GM23338 (cell line): Measurements from ENCODE around the gene LRRC17. TPM values are rescaled to one million over a fixed set of nuclear protein-coding genes. Genes with fewer than 3 reads are reported as not detected.

ENCODE experiments used
- ATAC-seq: fragments of 200-7000 bp; cut with Tn5 transposase; 3 replicates; pipeline ENCODE4 v1.9.1; 2020
- DNase-seq: peaks from one replicate; pipeline ENCODE4 v3.0.0-alpha.2; 2015; ENCODE audit warnings: low spot score
- H2AFZ ChIP-seq: fragments of 200-600 bp; sonication (generic); 2 replicates; pipeline ENCODE4 v1.8.0; 2016; ENCODE audit warnings: antibody characterized with exemption, mild to moderate bottlenecking, moderate library complexity
- H3F3A ChIP-seq: fragments of 200-600 bp; sonication (generic); replicated peaks from 2 replicates; pipeline ENCODE4 v1.8.0; 2017; ENCODE audit warnings: antibody characterized with exemption, mixed run types, low read depth
- H3K27ac ChIP-seq: fragments of 200-600 bp; sonication (generic); 2 replicates; pipeline ENCODE4 v1.6.1; 2016; ENCODE audit warnings: low read depth
- H3K27me3 ChIP-seq: fragments of 200-600 bp; sonication (generic); 2 replicates; pipeline ENCODE4 v1.8.0; 2016; ENCODE audit warnings: mild to moderate bottlenecking, mixed run types, moderate library complexity; ENCODE audit not compliant: insufficient read depth
- H3K36me3 ChIP-seq: fragments of 200-600 bp; sonication (generic); 2 replicates; pipeline ENCODE4 v1.8.0; 2016; ENCODE audit warnings: mild to moderate bottlenecking; ENCODE audit not compliant: insufficient read depth
- H3K4me1 ChIP-seq: fragments of 200-600 bp; sonication (generic); 2 replicates; pipeline ENCODE4 v1.8.0; 2016; ENCODE audit warnings: mild to moderate bottlenecking, moderate library complexity; ENCODE audit not compliant: insufficient read depth
- H3K4me2 ChIP-seq: fragments of 200-600 bp; sonication (generic); 2 replicates; pipeline ENCODE4 v1.7.1; 2017; ENCODE audit warnings: mixed run types
- H3K4me3 ChIP-seq: fragments of 200-600 bp; sonication (generic); 2 replicates; pipeline ENCODE4 v1.6.1; 2016; ENCODE audit warnings: mixed run types
- H3K79me2 ChIP-seq: fragments of 200-600 bp; sonication (generic); replicated peaks from 2 replicates; pipeline ENCODE4 v1.8.0; 2017; ENCODE audit warnings: mild to moderate bottlenecking; ENCODE audit not compliant: insufficient read depth
- H3K9me2 ChIP-seq: fragments of 200-600 bp; sonication (generic); 2 replicates; pipeline ENCODE4 v1.8.0; 2017; ENCODE audit not compliant: insufficient read depth
- H4K20me1 ChIP-seq: fragments of 200-600 bp; sonication (generic); replicated peaks from 2 replicates; pipeline ENCODE4 v1.8.0; 2017; ENCODE audit warnings: mild to moderate bottlenecking; ENCODE audit not compliant: insufficient read depth
- H3K27ac Mint-ChIP-seq: 2 replicates; pipeline ENCODE4 v1.8.0; 2020; ENCODE audit warnings: inconsistent platforms, mild to moderate bottlenecking, moderate library complexity, mixed read lengths
- H3K27me3 Mint-ChIP-seq: 3 replicates; pipeline ENCODE4 v1.8.0; 2022; ENCODE audit warnings: low read depth, mild to moderate bottlenecking, moderate library complexity, mixed read lengths, inconsistent platforms; ENCODE audit not compliant: insufficient read depth, poor library complexity
- H3K36me3 Mint-ChIP-seq: 3 replicates; pipeline ENCODE4 v1.8.0; 2021; ENCODE audit warnings: low read depth, mild to moderate bottlenecking, inconsistent platforms, moderate library complexity, mixed read lengths
- H3K4me1 Mint-ChIP-seq: 3 replicates; pipeline ENCODE4 v1.8.0; 2020; ENCODE audit warnings: mild to moderate bottlenecking, inconsistent platforms, mixed read lengths
- H3K4me3 Mint-ChIP-seq: 3 replicates; pipeline ENCODE4 v1.8.0; 2021; ENCODE audit warnings: moderate library complexity, mild to moderate bottlenecking, inconsistent platforms, mixed read lengths
- H3K9me3 Mint-ChIP-seq: 3 replicates; pipeline ENCODE4 v1.8.0; 2020; ENCODE audit warnings: moderate library complexity, mild to moderate bottlenecking, inconsistent platforms, mixed read lengths
- CREB1 ChIP-seq: fragments of 250-450 bp; sonication (Bioruptor Pico); IDR thresholded peaks from 2 replicates; pipeline ENCODE4 v1.5.0; 2020; ENCODE audit warnings: low read depth, mild to moderate bottlenecking, moderate library complexity
- CTCF ChIP-seq, 2 experiments: fragments of 200-600 bp in 1 of 2; sonication (generic) in 1 of 2; conservative IDR thresholded peaks; 2 replicates each; pipeline versions ENCODE4 v1.5.1 to v1.6.1; 2016 to 2017; ENCODE audit warnings: antibody characterized with exemption in 2 of 2, low read depth in 2 of 2, mild to moderate bottlenecking in 2 of 2, moderate library complexity in 1 of 2
- ETS1 ChIP-seq: IDR thresholded peaks from 2 replicates; pipeline ENCODE4 v1.6.1; 2016; ENCODE audit warnings: antibody characterized with exemption
- EZH2phosphoT487 ChIP-seq: fragments of 200-600 bp; sonication (generic); IDR thresholded peaks from one replicate; pipeline ENCODE4 v1.8.1; 2018; ENCODE audit warnings: antibody characterized with exemption; ENCODE audit not compliant: unreplicated experiment
- JUNB ChIP-seq: IDR thresholded peaks from one replicate; pipeline ENCODE4 v1.6.1; 2016; ENCODE audit warnings: antibody characterized with exemption; ENCODE audit not compliant: unreplicated experiment
- NANOG ChIP-seq: IDR thresholded peaks from 2 replicates; pipeline ENCODE4 v1.6.1; 2016; ENCODE audit warnings: antibody characterized with exemption, borderline replicate concordance
- POLR2AphosphoS5 ChIP-seq: IDR thresholded peaks from 2 replicates; pipeline ENCODE4 v1.6.1; 2016; ENCODE audit warnings: antibody characterized with exemption, low read depth
- REST ChIP-seq: IDR thresholded peaks from one replicate; pipeline ENCODE4 v1.6.1; 2018; ENCODE audit warnings: antibody characterized with exemption; ENCODE audit not compliant: unreplicated experiment
- STAT1 ChIP-seq: IDR thresholded peaks from one replicate; pipeline ENCODE4 v1.6.1; 2016; ENCODE audit warnings: antibody characterized with exemption; ENCODE audit not compliant: unreplicated experiment
- ZNF114 ChIP-seq: fragments of 250-450 bp; sonication (Bioruptor Pico); IDR thresholded peaks from 2 replicates; pipeline ENCODE4 v1.5.0; 2020; ENCODE audit warnings: mild to moderate bottlenecking, moderate library complexity
- ZNF331 ChIP-seq: fragments of 250-450 bp; sonication (Bioruptor Pico); IDR thresholded peaks from 2 replicates; pipeline ENCODE4 v1.5.0; 2020; ENCODE audit warnings: low read depth, mild to moderate bottlenecking, moderate library complexity
- ZNF462 ChIP-seq: fragments of 250-450 bp; sonication (Bioruptor Pico); IDR thresholded peaks from 2 replicates; pipeline ENCODE4 v1.5.0; 2020; ENCODE audit warnings: mild to moderate bottlenecking, moderate library complexity
- polyA plus RNA-seq: library from polyadenylated mRNA; unstranded; fragments of >200 nt; fragmentation: Nextera tagmentation; extraction: Ambion mirVana; gene quantifications from 2 replicates; pipeline ENCODE4 v1.2.1, GENCODE V29; 2016
- total RNA-seq: library from RNA; depleted of rRNA; stranded (reverse); fragments of >200 nt; shearing (Covaris generic); gene quantifications from 2 replicates; pipeline ENCODE4 v1.2.3, GENCODE V29; 2014

The LRRC17 gene
- total and polyA plus RNA-seq, 2 experiments from 2014 or later: 2.8 to 3.1 TPM

- H3K9me3 Mint-ChIP-seq: no peaks in the 10 kb centered on the region
- Histone ChIP-seq H3K79me2 (no peaks in the 10 kb centered on the region), H3K4me3 (no peak overlapping the region), H3K4me1 (peaks cover 35% of the 10 kb centered on the region), H4K20me1 (no peaks in the 10 kb centered on the region), H3K4me2 (peak overlapping the region; percentile 16; the same call in 1 of the 2 replicates), H3K27me3 (no peaks in the 10 kb centered on the region), H3F3A (no peaks in the 10 kb centered on the region), H3K36me3 (no peaks in the 10 kb centered on the region), H3K27ac (no peak overlapping the region), H3K9me2 (no peaks in the 10 kb centered on the region), H2AFZ (no peak overlapping the region)
- H3K4me1 Mint-ChIP-seq: peaks cover 35% of the 10 kb centered on the region
- H3K27ac Mint-ChIP-seq: no peak overlapping the region
- peaks cover 2% of the 10 kb centered on the region for H3K27me3 Mint-ChIP-seq
- H3K36me3 Mint-ChIP-seq: no peaks in the 10 kb centered on the region
- no peak overlapping the region for H3K4me3 Mint-ChIP-seq
- DNase-seq (no peak), ATAC-seq (no peak)
- no peak for TF ChIP-seq EZH2phosphoT487
- no peak for TF ChIP-seq CTCF (conservative IDR thresholded peaks at IDR 0.05; ENCODE audit: low read depth in 2 of 2)
- TF ChIP-seq ETS1: no peak
- TF ChIP-seq JUNB: no peak
- TF ChIP-seq CREB1 (CRISPR knock-in tag): no peak
- no peak for TF ChIP-seq ZNF331 (CRISPR knock-in tag)
- no peak for TF ChIP-seq REST
- TF ChIP-seq ZNF462 (CRISPR knock-in tag): no peak
- TF ChIP-seq STAT1: no peak
- TF ChIP-seq ZNF114 (CRISPR knock-in tag): no peak
- no peak for TF ChIP-seq NANOG
- no peak for TF ChIP-seq POLR2AphosphoS5
Measured at GRCh38 chr7:102916426-102916825, 3.6 kb downstream of the LRRC17 start.
